K562 (cell line): ENCODE results near the gene APPBP2. TPM values are rescaled to one million over a fixed set of nuclear protein-coding genes. Genes with fewer than 3 reads are reported as not detected.

Experiments used
- ATAC-seq: fragments of 200-7000 bp; cut with Tn5 transposase; 3 replicates; pipeline ENCODE4 v1.9.1; 2020; ENCODE audit warnings: moderate library complexity
- BruUV-seq: library from RNA; stranded (reverse); fragments of 400-500 nt; replicated peaks from 2 replicates; lab custom pipeline; 2021; lab: Mats Ljungman, UMichigan
- CTCF ChIA-PET: fragments of 300-600 bp; formaldehyde crosslinking; extraction: SDS; loops from one replicate; lab custom pipeline; 2021; ENCODE audit warnings: low intra/inter-chr PET ratio; lab: Yijun Ruan, JAX
- POLR2A ChIA-PET: fragments of 300-600, 350-650 bp; sonication (Branson Sonifier 250); formaldehyde crosslinking; extraction: SDS; loops from one replicate; lab custom pipeline; 2021; ENCODE audit warnings: antibody characterized with exemption, inconsistent platforms; lab: Yijun Ruan, JAX
- DNase-seq, 4 experiments: peaks; one replicate each; pipeline versions ENCODE4 v3.0.0 to v3.0.0-alpha.2; 2011 to 2018; ENCODE audit warnings: low spot score in 3 of 4, mixed read lengths in 3 of 4; ENCODE audit errors: extremely low read depth in 1 of 4
- FAIRE-seq: peaks from 2 replicates; lab custom pipeline; 2011; peaks lifted over from hg19 to GRCh38; lab: Jason Lieb, UNC
- H2AFZ ChIP-seq: 2 replicates; pipeline ENCODE4 v1.6.0; 2011; ENCODE audit warnings: low read depth, low read length, control low read depth, inconsistent platforms
- H3K27ac ChIP-seq: fragments of 200-600 bp; 3 replicates; pipeline ENCODE4 v1.8.0; 2011; ENCODE audit warnings: low read depth, mild to moderate bottlenecking, control low read depth, inconsistent platforms, low read length, moderate library complexity, mixed read lengths; ENCODE audit errors: extremely low read depth
- H3K27me3 ChIP-seq, 2 experiments: fragments of 300-600 bp in 1 of 2; 2 replicates in 1 of 2; 3 replicates in 1 of 2; pipeline versions ENCODE4 v1.6.0 to v1.8.0; 2011; ENCODE audit warnings: inconsistent platforms in 2 of 2, low read length in 2 of 2, mild to moderate bottlenecking in 1 of 2, mixed read lengths in 1 of 2, moderate library complexity in 1 of 2; ENCODE audit not compliant: control insufficient read depth in 2 of 2, insufficient read depth in 2 of 2
- H3K36me3 ChIP-seq: fragments of 300-600 bp; 3 replicates; pipeline ENCODE4 v1.8.0; 2011; ENCODE audit warnings: mild to moderate bottlenecking, low read length, inconsistent platforms; ENCODE audit not compliant: control insufficient read depth, insufficient read depth
- H3K4me1 ChIP-seq, 2 experiments: fragments of 200-600 bp in 1 of 2; replicated peaks in 1 of 2; 2 replicates in 1 of 2; 3 replicates in 1 of 2; pipeline versions ENCODE4 v1.5.1 to v1.8.0; 2011; ENCODE audit warnings: inconsistent platforms in 2 of 2, low read length in 2 of 2, mild to moderate bottlenecking in 1 of 2, mixed read lengths in 1 of 2, moderate library complexity in 1 of 2; ENCODE audit not compliant: control insufficient read depth in 2 of 2, insufficient read depth in 2 of 2
- H3K4me2 ChIP-seq: 2 replicates; pipeline ENCODE4 v1.6.1; 2011; ENCODE audit warnings: low read length, control low read depth, inconsistent platforms, mixed read lengths; ENCODE audit not compliant: insufficient read depth
- H3K4me3 ChIP-seq: fragments of 200-600 bp; sonication (generic), shearing (Covaris generic); 2 replicates; pipeline ENCODE4 v1.5.1; 2016; ENCODE audit warnings: control low read depth, inconsistent platforms
- H3K79me2 ChIP-seq: fragments of 200-600 bp; 3 replicates; pipeline ENCODE4 v1.8.0; 2011; ENCODE audit warnings: low read length, inconsistent platforms; ENCODE audit not compliant: control insufficient read depth, insufficient read depth
- H3K9ac ChIP-seq, 2 experiments: 2 replicates each; pipeline versions ENCODE4 v1.6.0 to v1.6.1; 2011; ENCODE audit warnings: low read depth in 2 of 2, low read length in 2 of 2, control low read depth in 1 of 2, inconsistent platforms in 1 of 2, mild to moderate bottlenecking in 1 of 2, mixed read lengths in 1 of 2; ENCODE audit not compliant: insufficient read depth in 1 of 2
- H3K9me1 ChIP-seq: one replicate; pipeline ENCODE4 v1.6.0; 2011; ENCODE audit warnings: inconsistent platforms, mild to moderate bottlenecking, low read length, moderate library complexity; ENCODE audit not compliant: control insufficient read depth, insufficient read depth
- H3K9me3 ChIP-seq: replicated peaks from 2 replicates; pipeline ENCODE4 v1.5.1; 2011; ENCODE audit warnings: low read depth, low read length, inconsistent platforms; ENCODE audit not compliant: control insufficient read depth, insufficient read depth
- H4K20me1 ChIP-seq: replicated peaks from 2 replicates; pipeline ENCODE4 v1.6.1; 2011; ENCODE audit warnings: low read length, inconsistent platforms, mixed read lengths; ENCODE audit not compliant: control insufficient read depth, insufficient read depth
- ATF3 ChIP-seq, 2 experiments: fragments of 450-650 bp in 1 of 2; sonication (generic) in 1 of 2; formaldehyde crosslinking in 1 of 2; IDR thresholded peaks in 1 of 2; conservative IDR thresholded peaks in 1 of 2; 2 replicates each; pipeline versions ENCODE4 v1.6.1 to v1.8.1; 2016 to 2023; ENCODE audit warnings: mild to moderate bottlenecking in 2 of 2, moderate library complexity in 2 of 2, inconsistent platforms in 1 of 2, missing genetic modification reagents in 1 of 2
- BHLHE40 ChIP-seq: IDR thresholded peaks from 2 replicates; pipeline ENCODE4 v1.6.1; 2011; ENCODE audit warnings: low read length, improper control_type of control experiment
- CAMTA2 ChIP-seq: fragments of 250-450 bp; sonication (Bioruptor Pico); conservative IDR thresholded peaks from 2 replicates; pipeline ENCODE4 v1.5.1; 2022
- FOS ChIP-seq: IDR thresholded peaks from 3 replicates; pipeline ENCODE4 v1.6.1; 2011; ENCODE audit not compliant: insufficient read length; ENCODE audit errors: extremely low read depth
- GTF2B ChIP-seq: IDR thresholded peaks from 2 replicates; pipeline ENCODE4 v1.6.1; 2011; ENCODE audit not compliant: insufficient read length; ENCODE audit errors: extremely low read depth
- GTF2E2 ChIP-seq: fragments of 200-800 bp; sonication (Bioruptor generic); IDR thresholded peaks from 2 replicates; pipeline ENCODE4 v1.6.1; 2016; ENCODE audit warnings: missing genetic modification characterization, missing compliant biosample characterization
- KLF1 ChIP-seq: fragments of 450-650 bp; IDR thresholded peaks from 2 replicates; pipeline ENCODE4 v1.6.1; 2016; ENCODE audit warnings: missing genetic modification characterization, missing compliant biosample characterization
- MCM3 ChIP-seq: fragments of 450-650 bp; IDR thresholded peaks from 2 replicates; pipeline ENCODE4 v1.6.1; 2016
- MYNN ChIP-seq, 2 experiments: sonication (generic); formaldehyde crosslinking in 1 of 2; IDR thresholded peaks; 2 replicates each; pipeline versions ENCODE4 v1.5.0 to v1.6.1; 2016 to 2020; ENCODE audit warnings: antibody characterized with exemption in 1 of 2, missing genetic modification reagents in 1 of 2
- RBBP5 ChIP-seq: fragments of 200-600 bp; sonication (generic); IDR thresholded peaks from 2 replicates; pipeline ENCODE4 v1.6.1; 2012; ENCODE audit warnings: borderline replicate concordance, mild to moderate bottlenecking, low read length, control low read depth, inconsistent platforms; ENCODE audit not compliant: insufficient read depth, poor library complexity, severe bottlenecking
- RBM14 ChIP-seq: fragments of 200-400 bp; formaldehyde crosslinking; IDR thresholded peaks from 2 replicates; pipeline ENCODE4 v1.6.1; 2018; ENCODE audit warnings: low read depth, mild to moderate bottlenecking, low read length, moderate library complexity, borderline replicate concordance; ENCODE audit not compliant: insufficient read depth
- TAF7 ChIP-seq: fragments of 450-650 bp; IDR thresholded peaks from 2 replicates; pipeline ENCODE4 v1.6.1; 2016; ENCODE audit warnings: missing genetic modification characterization, missing compliant biosample characterization
- YBX1 ChIP-seq: fragments of 450-650 bp; IDR thresholded peaks from 2 replicates; pipeline ENCODE4 v1.7.1; 2016; ENCODE audit warnings: mild to moderate bottlenecking
- ZNF12 ChIP-seq: sonication (generic); formaldehyde crosslinking; IDR thresholded peaks from 2 replicates; pipeline ENCODE4 v1.4.0; 2020; ENCODE audit warnings: mild to moderate bottlenecking, missing genetic modification reagents
- ZNF347 ChIP-seq: fragments of 450-650 bp; formaldehyde crosslinking; IDR thresholded peaks from 2 replicates; pipeline ENCODE4 v1.4.0; 2020; ENCODE audit warnings: low read depth, mild to moderate bottlenecking, moderate library complexity
- ZNF354B ChIP-seq: fragments of 250-450 bp; sonication (Bioruptor Pico); IDR thresholded peaks from 2 replicates; pipeline ENCODE4 v1.4.0; 2020
- WGBS: fragments of 100-300 bp; shearing (Covaris generic); methylation state at CpG from one replicate; pipeline ENCODE4 v1.1.6; 2016; ENCODE audit warnings: low coverage, mixed read lengths; ENCODE audit not compliant: insufficient coverage; ENCODE audit errors: missing lambda C conversion rate; 5-methylcytosine and 5-hydroxymethylcytosine counted together
- in situ Hi-C: fragments of 300-500 bp; cut with MboI; formaldehyde crosslinking; loops from 4 replicates; pipeline ENCODE4 v1.15.0; 2018; ENCODE audit warnings: inconsistent platforms, mixed read lengths
- intact Hi-C: fragments of 100-400 bp; cut with micrococcal nuclease; formaldehyde crosslinking; loops from 2 replicates; pipeline ENCODE4 v1.14.2; 2022
- polyA plus RNA-seq, 8 experiments: library from polyadenylated mRNA; depleted of rRNA in 4 of 8; stranded (reverse) in 5 of 8; unstranded in 3 of 8; fragments of >200 nt; fragmentation: Nextera tagmentation in 2 of 8; fragmentation: Illumina TruSeq in 1 of 8; extraction: Ambion mirVana in 2 of 8; extraction: Trizol in 1 of 8; gene quantifications; 2 replicates each; pipeline versions ENCODE4 v1.2.1 to v1.2.3, GENCODE V29; 2011 to 2014; ENCODE audit warnings: inconsistent platforms in 1 of 8, missing spikeins in 1 of 8
- total RNA-seq, 7 experiments: library from RNA; depleted of rRNA in 6 of 7; stranded (reverse); fragments of >200 nt in 6 of 7; fragmentation: Illumina TruSeq in 2 of 7; extraction: Trizol in 2 of 7; gene quantifications; 2 replicates each; pipeline versions ENCODE4 v1.2.1 to v1.2.3, GENCODE V29; 2011 to 2021; ENCODE audit warnings: low replicate concordance in 1 of 7
- TF ChIP-seq, protein P1 (sequence below): fragments of 250-450 bp; sonication (Bioruptor Pico); IDR thresholded peaks from 2 replicates; pipeline ENCODE4 v1.8.0; 2022; ENCODE audit warnings: inconsistent platforms
- TF ChIP-seq, protein P2 (sequence below): fragments of 150-350 bp; conservative IDR thresholded peaks from 2 replicates; pipeline ENCODE4 v1.6.1; 2014; ENCODE audit warnings: low read length

APPBP2 gene
- total and polyA plus RNA-seq, 9 of the 15 experiments (the other 6 are each of a cell fraction or from before 2014, with no cell fraction given) = 2.7 to 16.8 (median 6.9) TPM

- H2AFZ ChIP-seq = no peak overlapping the region
- no peak overlapping the region for H3K4me3 ChIP-seq
- BruUV-seq = no TSS peak
- DNase-seq = no peak
- no peaks in the 10 kb centered on the region for H3K27me3 ChIP-seq
- no peak for FAIRE-seq
- POLR2A ChIA-PET = interaction anchor here (0.6 kb wide), 1 partner anchor 76 kb away, joined by 4 read pairs; no protein-coding TSS in a partner anchor
- 7% methylated on average over 6 of the region's 9 CpGs for WGBS
- no peak overlapping the region for H3K9ac ChIP-seq
- no peaks in the 10 kb centered on the region for H3K4me1 ChIP-seq
- H3K9me3 ChIP-seq = no peaks in the 10 kb centered on the region
- in situ Hi-C loops = no loop called here
- intact Hi-C loops = no loop called here
- no peaks in the 10 kb centered on the region for H3K9me1 ChIP-seq
- H3K4me2 ChIP-seq = no peak overlapping the region
- no peaks in the 10 kb centered on the region for H4K20me1 ChIP-seq
- ATAC-seq = no peak
- no peaks in the 10 kb centered on the region for H3K36me3 ChIP-seq
- no peak overlapping the region for H3K27ac ChIP-seq
- no peaks in the 10 kb centered on the region for H3K79me2 ChIP-seq
- CTCF ChIA-PET = no interaction called here
- no peak for TF ChIP-seq ZNF347 (CRISPR knock-in tag)
- no peak for TF ChIP-seq CAMTA2 (CRISPR knock-in tag)
- TF ChIP-seq ATF3 (IDR thresholded peaks at IDR 0.05) = peak; percentile 38; the same call in 1 of the 2 replicates
- no peak for TF ChIP-seq ATF3 (CRISPR knock-in tag; conservative IDR thresholded peaks at IDR 0.05)
- TF ChIP-seq ZNF12 (CRISPR knock-in tag) = no peak
- no peak for TF ChIP-seq FOS
- no peak for TF ChIP-seq RBM14
- no peak for TF ChIP-seq GTF2B
- TF ChIP-seq YBX1 = no peak
- TF ChIP-seq, protein P1, sequence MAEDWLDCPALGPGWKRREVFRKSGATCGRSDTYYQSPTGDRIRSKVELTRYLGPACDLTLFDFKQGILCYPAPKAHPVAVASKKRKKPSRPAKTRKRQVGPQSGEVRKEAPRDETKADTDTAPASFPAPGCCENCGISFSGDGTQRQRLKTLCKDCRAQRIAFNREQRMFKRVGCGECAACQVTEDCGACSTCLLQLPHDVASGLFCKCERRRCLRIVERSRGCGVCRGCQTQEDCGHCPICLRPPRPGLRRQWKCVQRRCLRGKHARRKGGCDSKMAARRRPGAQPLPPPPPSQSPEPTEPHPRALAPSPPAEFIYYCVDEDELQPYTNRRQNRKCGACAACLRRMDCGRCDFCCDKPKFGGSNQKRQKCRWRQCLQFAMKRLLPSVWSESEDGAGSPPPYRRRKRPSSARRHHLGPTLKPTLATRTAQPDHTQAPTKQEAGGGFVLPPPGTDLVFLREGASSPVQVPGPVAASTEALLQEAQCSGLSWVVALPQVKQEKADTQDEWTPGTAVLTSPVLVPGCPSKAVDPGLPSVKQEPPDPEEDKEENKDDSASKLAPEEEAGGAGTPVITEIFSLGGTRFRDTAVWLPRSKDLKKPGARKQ (CRISPR knock-in tag) = no peak
- TF ChIP-seq MCM3 = no peak
- no peak for TF ChIP-seq GTF2E2
- no peak for TF ChIP-seq TAF7 (tag)
- TF ChIP-seq, protein P2, sequence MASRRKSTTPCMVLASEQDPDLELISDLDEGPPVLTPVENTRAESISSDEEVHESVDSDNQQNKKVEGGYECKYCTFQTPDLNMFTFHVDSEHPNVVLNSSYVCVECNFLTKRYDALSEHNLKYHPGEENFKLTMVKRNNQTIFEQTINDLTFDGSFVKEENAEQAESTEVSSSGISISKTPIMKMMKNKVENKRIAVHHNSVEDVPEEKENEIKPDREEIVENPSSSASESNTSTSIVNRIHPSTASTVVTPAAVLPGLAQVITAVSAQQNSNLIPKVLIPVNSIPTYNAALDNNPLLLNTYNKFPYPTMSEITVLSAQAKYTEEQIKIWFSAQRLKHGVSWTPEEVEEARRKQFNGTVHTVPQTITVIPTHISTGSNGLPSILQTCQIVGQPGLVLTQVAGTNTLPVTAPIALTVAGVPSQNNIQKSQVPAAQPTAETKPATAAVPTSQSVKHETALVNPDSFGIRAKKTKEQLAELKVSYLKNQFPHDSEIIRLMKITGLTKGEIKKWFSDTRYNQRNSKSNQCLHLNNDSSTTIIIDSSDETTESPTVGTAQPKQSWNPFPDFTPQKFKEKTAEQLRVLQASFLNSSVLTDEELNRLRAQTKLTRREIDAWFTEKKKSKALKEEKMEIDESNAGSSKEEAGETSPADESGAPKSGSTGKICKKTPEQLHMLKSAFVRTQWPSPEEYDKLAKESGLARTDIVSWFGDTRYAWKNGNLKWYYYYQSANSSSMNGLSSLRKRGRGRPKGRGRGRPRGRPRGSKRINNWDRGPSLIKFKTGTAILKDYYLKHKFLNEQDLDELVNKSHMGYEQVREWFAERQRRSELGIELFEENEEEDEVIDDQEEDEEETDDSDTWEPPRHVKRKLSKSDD = no peak
- no peak for TF ChIP-seq ZNF354B (CRISPR knock-in tag)
- no peak for TF ChIP-seq MYNN (IDR thresholded peaks at IDR 0.05)
- no peak for TF ChIP-seq MYNN (CRISPR knock-in tag; IDR thresholded peaks at IDR 0.05)
- TF ChIP-seq RBBP5 = no peak
- TF ChIP-seq KLF1 (tag) = no peak
- peak; percentile 42 for TF ChIP-seq BHLHE40
These were observed 12.7 kb upstream of the APPBP2 start for GRCh38 chr17:60538726-60539125.
